GM19328 (cell line): Measurements from ENCODE around the gene NRIP1.
"Not testable (repeated sequence)": the region's sequence is repeated elsewhere in the genome, so short reads cannot be mapped to it uniquely, and the experiment has no call there.

ENCODE experiments used
- ATAC-seq: cut with Tn5 transposase; IDR thresholded peaks from one replicate; pipeline ENCODE4 v1.9.1; 2021; ENCODE audit warnings: mild to moderate bottlenecking, moderate library complexity; ENCODE audit not compliant: unreplicated experiment

Gene NRIP1

GRCh38 chr21:14927324-14927723, 137.5 kb downstream of the NRIP1 start:
- not testable (repeated sequence) for ATAC-seq

- ATAC-seq: no peak
These were observed 138.6 kb downstream of the NRIP1 start for GRCh38 chr21:14926186-14926585.

- ATAC-seq: no peak
These were observed 141.3 kb downstream of the NRIP1 start for GRCh38 chr21:14923468-14923867.

- ATAC-seq: no peak
These were observed 141.8 kb downstream of the NRIP1 start for GRCh38 chr21:14922980-14923379.

DNA sequence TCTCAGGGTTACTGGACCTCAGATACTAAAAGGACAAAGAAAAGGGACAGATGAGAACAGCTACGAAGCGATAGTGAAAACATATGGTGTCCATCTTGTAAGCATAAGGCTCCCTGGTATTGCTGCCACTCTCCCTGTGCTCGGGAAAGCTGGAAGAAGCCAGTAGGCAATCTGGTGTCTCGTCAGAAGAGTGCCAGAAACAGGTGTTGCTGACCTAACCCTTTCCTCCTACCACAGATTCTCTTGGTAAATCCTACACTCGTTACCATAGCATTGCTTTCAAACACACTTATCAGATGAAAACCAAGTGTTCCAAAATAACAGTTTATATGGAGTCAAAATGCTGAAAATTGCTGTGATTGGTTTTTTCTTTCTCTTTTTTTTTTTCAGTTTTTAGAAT, 146.3 kb downstream of the NRIP1 start:
- ATAC-seq: no peak

GRCh38 chr21:14917762-14918161, 147.0 kb downstream of the NRIP1 start:
- no peak for ATAC-seq

GRCh38 chr21:14916676-14917141, 148.1 kb downstream of the NRIP1 start:
- no peak for ATAC-seq

DNA sequence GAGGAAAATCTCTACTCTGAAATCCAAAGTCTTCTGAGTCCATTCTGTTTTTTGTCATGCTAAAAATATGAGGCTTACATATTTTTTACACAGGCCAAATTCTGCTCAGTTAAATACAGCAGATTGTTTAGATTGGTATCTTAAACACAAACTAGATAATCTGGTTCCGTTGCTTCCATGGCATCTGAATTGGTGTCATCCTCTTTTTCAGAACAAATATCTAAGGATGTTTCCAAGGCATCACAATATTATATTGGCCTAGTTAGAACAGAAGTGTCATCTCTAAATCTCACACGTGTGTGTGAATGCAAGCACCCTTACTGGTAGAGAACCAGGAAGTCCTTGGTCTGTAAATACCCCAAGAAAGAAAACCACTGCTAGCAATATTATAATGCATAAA, 151.2 kb downstream of the NRIP1 start:
- ATAC-seq: no peak

DNA sequence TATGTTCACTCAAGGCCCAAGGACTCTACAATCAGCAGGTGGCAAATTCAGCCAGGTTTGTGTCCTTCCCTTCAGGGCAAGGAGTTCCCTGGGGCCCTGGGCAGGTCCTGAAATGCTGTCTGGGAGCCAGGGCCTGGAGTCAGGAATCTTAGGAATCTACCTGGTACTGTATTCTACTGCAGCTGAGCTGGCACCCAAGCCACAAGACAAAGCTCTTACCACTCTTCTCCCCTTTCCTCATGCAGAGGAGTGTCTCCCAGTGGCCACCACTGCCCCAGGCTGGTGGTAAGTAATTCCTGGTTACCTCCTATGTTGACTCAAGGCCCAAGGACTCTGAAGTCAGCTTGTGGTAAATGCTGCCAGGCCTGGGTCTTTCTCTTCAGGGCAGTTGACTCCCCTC, 153.4 kb downstream of the NRIP1 start:
- no peak for ATAC-seq
